HepG2 (cell line): ENCODE results near the gene NODAL. TPM values are rescaled to one million over a fixed set of nuclear protein-coding genes. Genes with fewer than 3 reads are reported as not detected.

Experiments
- ATAC-seq: fragments of 200-7000 bp; cut with Tn5 transposase; 3 replicates; pipeline ENCODE4 v1.9.1; 2020; ENCODE audit warnings: mild to moderate bottlenecking, moderate library complexity
- BruUV-seq: library from RNA; stranded (reverse); fragments of 400-500 nt; replicated peaks from 2 replicates; lab custom pipeline; 2021; lab: Mats Ljungman, UMichigan
- CTCF ChIA-PET: fragments of 300-600 bp; formaldehyde crosslinking; extraction: SDS; loops from one replicate; lab custom pipeline; 2021; ENCODE audit warnings: low total read pairs, inconsistent platforms, low intra/inter-chr PET ratio; lab: Yijun Ruan, JAX
- POLR2A ChIA-PET: fragments of 350-600 bp; sonication (Branson Sonifier 250); formaldehyde crosslinking; loops from one replicate; lab custom pipeline; 2020; ENCODE audit warnings: antibody characterized with exemption, inconsistent platforms; lab: Yijun Ruan, JAX
- DNase-seq: peaks from one replicate; pipeline ENCODE4 v3.0.0-alpha.2; 2015; ENCODE audit warnings: low spot score
- FAIRE-seq: peaks from 3 replicates; lab custom pipeline; 2011; peaks lifted over from hg19 to GRCh38; lab: Jason Lieb, UNC
- H2AFZ ChIP-seq: one replicate; pipeline ENCODE4 v1.6.1; 2011; ENCODE audit warnings: low read length, inconsistent platforms
- H3K27ac ChIP-seq: fragments of 300-600 bp; 3 replicates; pipeline ENCODE4 v1.8.0; 2011; ENCODE audit warnings: mixed run types, mild to moderate bottlenecking, mixed read lengths, low read length, inconsistent platforms; ENCODE audit not compliant: insufficient read depth; ENCODE audit errors: extremely low read length
- H3K27me3 ChIP-seq, 2 experiments: fragments of 200-600 bp in 1 of 2; 2 replicates in 1 of 2; 3 replicates in 1 of 2; pipeline versions ENCODE4 v1.6.0 to v1.8.0; 2011; ENCODE audit warnings: low read length in 2 of 2, mild to moderate bottlenecking in 2 of 2, moderate library complexity in 2 of 2, inconsistent platforms in 1 of 2; ENCODE audit not compliant: insufficient read depth in 2 of 2, control insufficient read depth in 1 of 2
- H3K36me3 ChIP-seq, 2 experiments: fragments of 200-600 bp in 1 of 2; replicated peaks in 1 of 2; 2 replicates in 1 of 2; 3 replicates in 1 of 2; pipeline versions ENCODE4 v1.5.1 to v1.8.0; 2011; ENCODE audit warnings: low read length in 2 of 2, inconsistent platforms in 1 of 2; ENCODE audit not compliant: insufficient read depth in 2 of 2, control insufficient read depth in 1 of 2
- H3K4me1 ChIP-seq: 2 replicates; pipeline ENCODE4 v1.5.1; 2012; ENCODE audit warnings: low read length, inconsistent platforms; ENCODE audit not compliant: insufficient read depth
- H3K4me2 ChIP-seq: 2 replicates; pipeline ENCODE4 v1.6.0; 2011; ENCODE audit warnings: low read depth, low read length, inconsistent platforms
- H3K4me3 ChIP-seq, 3 experiments: fragments of 200-600 bp in 1 of 3; sonication (generic), shearing (Covaris generic) in 1 of 3; replicated peaks in 1 of 3; 2 replicates each; pipeline ENCODE4 v1.5.1; 2011 to 2016; ENCODE audit warnings: low read length in 3 of 3, inconsistent platforms in 2 of 3, low read depth in 2 of 3, mild to moderate bottlenecking in 2 of 3, control low read depth in 1 of 3, mixed read lengths in 1 of 3; ENCODE audit not compliant: insufficient read depth in 1 of 3
- H3K79me2 ChIP-seq: one replicate; pipeline ENCODE4 v1.6.1; 2011; ENCODE audit warnings: low read length, inconsistent platforms; ENCODE audit not compliant: insufficient read depth
- H3K9ac ChIP-seq: 2 replicates; pipeline ENCODE4 v1.6.0; 2011; ENCODE audit warnings: mild to moderate bottlenecking, low read depth, low read length, inconsistent platforms; ENCODE audit not compliant: insufficient read depth
- H3K9me3 ChIP-seq: 2 replicates; pipeline ENCODE4 v1.5.1; 2012; ENCODE audit warnings: mild to moderate bottlenecking, low read length
- H4K20me1 ChIP-seq: 2 replicates; pipeline ENCODE4 v1.6.0; 2011; ENCODE audit warnings: inconsistent platforms, mild to moderate bottlenecking, low read length, moderate library complexity; ENCODE audit not compliant: insufficient read depth
- BCL6 ChIP-seq: IDR thresholded peaks from 2 replicates; pipeline ENCODE4 v1.6.1; 2016; ENCODE audit warnings: missing genetic modification reagents, missing compliant biosample characterization
- KLF6 ChIP-seq: IDR thresholded peaks from 2 replicates; pipeline ENCODE4 v1.8.0; 2016; ENCODE audit warnings: missing biosample characterization, missing genetic modification reagents
- LRRFIP1 ChIP-seq: sonication (generic); formaldehyde crosslinking; conservative IDR thresholded peaks from 2 replicates; pipeline ENCODE4 v1.4.0; 2020; ENCODE audit warnings: missing genetic modification reagents
- PLSCR1 ChIP-seq: sonication (generic); formaldehyde crosslinking; IDR thresholded peaks from 2 replicates; pipeline ENCODE4 v1.5.0; 2020; ENCODE audit warnings: missing genetic modification reagents, mild to moderate bottlenecking, borderline replicate concordance
- TRIM22 ChIP-seq: fragments of 450-650 bp; IDR thresholded peaks from 2 replicates; pipeline ENCODE4 v1.6.1; 2017
- ZFP91 ChIP-seq: sonication (generic); formaldehyde crosslinking; IDR thresholded peaks from 2 replicates; pipeline ENCODE4 v1.9.0; 2022; ENCODE audit warnings: missing genetic modification reagents, mild to moderate bottlenecking, borderline replicate concordance
- ZNF670 ChIP-seq: sonication (generic); formaldehyde crosslinking; IDR thresholded peaks from 2 replicates; pipeline ENCODE4 v1.8.0; 2022; ENCODE audit warnings: mild to moderate bottlenecking, missing genetic modification reagents, borderline replicate concordance
- ZNF75D ChIP-seq: sonication (generic); formaldehyde crosslinking; IDR thresholded peaks from 2 replicates; pipeline ENCODE4 v1.8.1; 2023; ENCODE audit warnings: missing genetic modification reagents, mild to moderate bottlenecking, borderline replicate concordance
- ZNF777 ChIP-seq: sonication (generic); formaldehyde crosslinking; IDR thresholded peaks from 2 replicates; pipeline ENCODE4 v1.4.0; 2020; ENCODE audit warnings: missing genetic modification reagents
- WGBS: methylation state at CpG from one replicate; pipeline ENCODE4 v1.1.6; 2017; ENCODE audit warnings: low lambda C conversion rate; 5-methylcytosine and 5-hydroxymethylcytosine counted together
- in situ Hi-C: cut with HindIII; loops from 2 replicates; pipeline ENCODE4 v1.10.0; 2017; ENCODE audit warnings: low pct_unique_long_range_greater_than_20kb; ENCODE audit not compliant: extremely low pct_ligation_motif_present
- intact Hi-C: fragments of 100-400 bp; cut with micrococcal nuclease; formaldehyde crosslinking; loops from one replicate; pipeline ENCODE4 v1.10.0; 2022; ENCODE audit not compliant: unreplicated experiment
- polyA plus RNA-seq, 8 experiments: library from polyadenylated mRNA; depleted of rRNA in 3 of 8; stranded (reverse) in 7 of 8; unstranded in 1 of 8; fragments of >200 nt; fragmentation: Illumina TruSeq in 4 of 8; extraction: Trizol in 4 of 8; gene quantifications; 2 replicates each; pipeline versions ENCODE4 v1.2.1 to v1.2.3, GENCODE V29; 2011 to 2016; ENCODE audit warnings: low read depth in 4 of 8, missing spikeins in 1 of 8, mixed read lengths in 1 of 8; ENCODE audit not compliant: insufficient read depth in 1 of 8
- total RNA-seq, 5 experiments: library from RNA; depleted of rRNA; stranded (reverse); fragments of >200 nt; fragmentation: Illumina TruSeq; extraction: Trizol; gene quantifications; 2 replicates each; pipeline ENCODE4 v1.2.3, GENCODE V29; 2016; ENCODE audit warnings: low read depth in 1 of 5
- TF ChIP-seq, protein P1 (sequence below): sonication (generic); formaldehyde crosslinking; IDR thresholded peaks from 2 replicates; pipeline ENCODE4 v1.5.0; 2020; ENCODE audit warnings: mild to moderate bottlenecking, missing genetic modification reagents, borderline replicate concordance
- TF ChIP-seq, protein P2 (sequence below): sonication (generic); formaldehyde crosslinking; IDR thresholded peaks from 2 replicates; pipeline ENCODE4 v1.4.0; 2020; ENCODE audit warnings: missing genetic modification reagents

NODAL gene
- total and polyA plus RNA-seq, 2 of the 13 experiments (the other 11 are each of a cell fraction or from before 2014, with no cell fraction given), result not detected

DNA sequence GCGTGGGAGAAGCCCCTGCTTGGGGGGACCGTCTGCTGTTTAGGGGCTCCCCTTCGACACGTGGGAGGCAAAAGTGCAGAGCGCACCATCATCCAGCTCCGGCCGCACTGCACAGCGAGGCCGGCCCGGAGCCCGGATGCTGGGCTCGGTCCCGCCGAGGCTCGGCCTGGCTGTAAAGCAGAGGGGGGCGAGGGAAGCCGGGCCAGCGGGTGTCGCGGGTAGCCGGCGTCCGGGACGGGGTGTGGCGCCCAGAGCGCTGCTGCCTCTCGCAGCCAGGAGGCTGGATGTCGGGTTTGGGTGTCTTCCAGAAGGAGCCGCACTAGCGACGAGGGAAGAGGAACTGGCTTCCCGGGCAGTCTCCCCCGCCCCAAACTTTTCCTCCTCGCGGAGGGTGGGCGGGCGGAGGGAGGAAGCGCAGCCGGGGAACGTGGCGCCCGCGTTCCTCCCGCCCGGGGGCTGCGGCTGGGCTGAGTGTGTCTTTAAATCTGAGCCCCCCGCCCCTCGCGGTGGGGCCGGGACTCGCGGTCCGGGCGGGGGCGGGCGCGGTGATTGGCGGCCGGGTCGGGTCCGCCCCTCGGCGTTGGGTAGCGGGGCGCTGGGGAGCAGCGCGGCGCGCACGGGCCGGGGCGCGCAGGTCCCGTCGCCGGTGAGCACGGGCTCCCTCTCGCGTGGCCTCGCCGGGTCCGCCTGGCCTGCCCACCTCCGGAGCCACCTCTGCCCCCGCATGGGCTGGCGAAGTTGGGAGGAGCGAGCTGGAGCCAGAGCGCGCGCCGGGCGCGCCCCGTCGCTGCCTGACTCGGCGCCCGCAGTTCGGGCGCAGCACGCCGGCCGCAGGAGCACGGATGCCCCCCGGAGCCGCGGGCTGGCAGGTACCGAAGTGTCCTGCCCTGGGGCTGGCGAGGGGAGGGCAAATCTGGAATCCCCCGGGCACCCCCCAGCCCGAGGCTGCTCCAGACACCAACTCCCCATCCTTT, 37.0 kb upstream of the NODAL start, which contains the start of gene PALD1:
PALD1 (plus strand) TSS at position 577 of the 974 bp plus-strand sequence. CDS start 47,185 bp downstream, outside the sequence.
- no peak within 1 kb of the TSS for H3K27ac ChIP-seq
- no peak within 1 kb of the TSS for H3K9ac ChIP-seq
- no TSS peak for BruUV-seq
- peaks cover 15% of the 10 kb centered on the region for H3K4me1 ChIP-seq
- intact Hi-C loops, result no loop called here
- 2% methylated on average over 36 of the region's 110 CpGs for WGBS
- in situ Hi-C loops, result no loop called here
- peak within 1 kb of the TSS; percentile 26 to 52 (median 36); a peak in 4 of 6 replicates for H3K4me3 ChIP-seq
- H3K36me3 ChIP-seq, result no peaks in the 10 kb centered on the region
- ChIA-PET POLR2A (no interaction called here), CTCF (no interaction called here)
- FAIRE-seq, result no peak
- no peaks in the 10 kb centered on the region for H3K9me3 ChIP-seq
- DNase-seq, result no peak
- H2AFZ ChIP-seq, result no peak within 1 kb of the TSS
- H3K79me2 ChIP-seq, result no peaks in the 10 kb centered on the region
- peaks cover 7 to 79% of the 10 kb centered on the region in 2 experiments for H3K27me3 ChIP-seq
- ATAC-seq, result peak; percentile 21; the same call in 2 of the 3 replicates
- H3K4me2 ChIP-seq, result peak within 1 kb of the TSS; percentile 53
- no peaks in the 10 kb centered on the region for H4K20me1 ChIP-seq
- TF ChIP-seq BCL6 (CRISPR knock-in tag), result 0 out of 2 replicates have a peak, but pooled peaks have one; percentile 27
- no peak for TF ChIP-seq ZNF75D (CRISPR knock-in tag)
- TF ChIP-seq, protein P1, sequence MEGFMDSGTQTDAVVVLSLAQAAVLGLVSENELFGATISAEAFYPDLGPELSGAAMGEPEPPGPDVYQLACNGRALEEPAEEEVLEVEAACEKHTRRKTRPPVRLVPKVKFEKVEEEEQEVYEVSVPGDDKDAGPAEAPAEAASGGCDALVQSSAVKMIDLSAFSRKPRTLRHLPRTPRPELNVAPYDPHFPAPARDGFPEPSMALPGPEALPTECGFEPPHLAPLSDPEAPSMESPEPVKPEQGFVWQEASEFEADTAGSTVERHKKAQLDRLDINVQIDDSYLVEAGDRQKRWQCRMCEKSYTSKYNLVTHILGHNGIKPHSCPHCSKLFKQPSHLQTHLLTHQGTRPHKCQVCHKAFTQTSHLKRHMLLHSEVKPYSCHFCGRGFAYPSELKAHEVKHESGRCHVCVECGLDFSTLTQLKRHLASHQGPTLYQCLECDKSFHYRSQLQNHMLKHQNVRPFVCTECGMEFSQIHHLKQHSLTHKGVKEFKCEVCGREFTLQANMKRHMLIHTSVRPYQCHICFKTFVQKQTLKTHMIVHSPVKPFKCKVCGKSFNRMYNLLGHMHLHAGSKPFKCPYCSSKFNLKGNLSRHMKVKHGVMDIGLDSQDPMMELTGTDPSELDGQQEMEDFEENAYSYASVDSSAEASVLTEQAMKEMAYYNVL, result no peak
- TF ChIP-seq KLF6 (CRISPR knock-in tag), result no peak
- TF ChIP-seq LRRFIP1 (CRISPR knock-in tag), result no peak
- TF ChIP-seq ZFP91 (CRISPR knock-in tag), result peak; percentile 31; the same call in 1 of the 2 replicates
- TF ChIP-seq, protein P2, sequence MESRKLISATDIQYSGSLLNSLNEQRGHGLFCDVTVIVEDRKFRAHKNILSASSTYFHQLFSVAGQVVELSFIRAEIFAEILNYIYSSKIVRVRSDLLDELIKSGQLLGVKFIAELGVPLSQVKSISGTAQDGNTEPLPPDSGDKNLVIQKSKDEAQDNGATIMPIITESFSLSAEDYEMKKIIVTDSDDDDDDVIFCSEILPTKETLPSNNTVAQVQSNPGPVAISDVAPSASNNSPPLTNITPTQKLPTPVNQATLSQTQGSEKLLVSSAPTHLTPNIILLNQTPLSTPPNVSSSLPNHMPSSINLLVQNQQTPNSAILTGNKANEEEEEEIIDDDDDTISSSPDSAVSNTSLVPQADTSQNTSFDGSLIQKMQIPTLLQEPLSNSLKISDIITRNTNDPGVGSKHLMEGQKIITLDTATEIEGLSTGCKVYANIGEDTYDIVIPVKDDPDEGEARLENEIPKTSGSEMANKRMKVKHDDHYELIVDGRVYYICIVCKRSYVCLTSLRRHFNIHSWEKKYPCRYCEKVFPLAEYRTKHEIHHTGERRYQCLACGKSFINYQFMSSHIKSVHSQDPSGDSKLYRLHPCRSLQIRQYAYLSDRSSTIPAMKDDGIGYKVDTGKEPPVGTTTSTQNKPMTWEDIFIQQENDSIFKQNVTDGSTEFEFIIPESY, result no peak
- TF ChIP-seq PLSCR1 (CRISPR knock-in tag), result no peak
- TF ChIP-seq TRIM22, result no peak
- 0 out of 2 replicates have a peak, but pooled peaks have one; percentile 10 for TF ChIP-seq ZNF777 (CRISPR knock-in tag)
- TF ChIP-seq ZNF670 (CRISPR knock-in tag), result no peak
